Mesenchymal stem cell (in vitro differentiated cells and primary cell): Measurements from ENCODE around the gene LDHB. TPM values are rescaled to one million over a fixed set of nuclear protein-coding genes. Genes with fewer than 3 reads are reported as not detected.

Experiments used
- DNase-seq: peaks from one replicate; pipeline ENCODE4 v3.0.0-alpha.2; 2013
- H2AFZ ChIP-seq: one replicate; pipeline ENCODE4 v1.6.1; 2013; ENCODE audit warnings: low read depth, mild to moderate bottlenecking, control low read depth, inconsistent platforms, low read length, moderate library complexity
- H2AK5ac ChIP-seq: 2 replicates; pipeline ENCODE4 v1.6.1; 2013; ENCODE audit warnings: low read length, moderate library complexity, mild to moderate bottlenecking, inconsistent platforms; ENCODE audit not compliant: severe bottlenecking
- H2BK120ac ChIP-seq: one replicate; pipeline ENCODE4 v1.6.1; 2013; ENCODE audit warnings: low read depth, mild to moderate bottlenecking, inconsistent platforms, low read length, moderate library complexity
- H2BK12ac ChIP-seq, 2 experiments: one replicate each; pipeline ENCODE4 v1.6.1; 2013; ENCODE audit warnings: inconsistent platforms in 2 of 2, low read length in 2 of 2, mild to moderate bottlenecking in 2 of 2, moderate library complexity in 2 of 2, control low read depth in 1 of 2
- H2BK15ac ChIP-seq: one replicate; pipeline ENCODE4 v1.6.1; 2013; ENCODE audit warnings: mild to moderate bottlenecking, low read depth, inconsistent platforms; ENCODE audit not compliant: poor library complexity, severe bottlenecking
- H2BK5ac ChIP-seq: 2 replicates; pipeline ENCODE4 v1.6.1; 2013; ENCODE audit warnings: low read depth, mild to moderate bottlenecking, low read length, control low read depth, inconsistent platforms; ENCODE audit not compliant: poor library complexity, severe bottlenecking
- H3K14ac ChIP-seq, 2 experiments: one replicate each; pipeline ENCODE4 v1.6.1; 2013; ENCODE audit warnings: inconsistent platforms in 2 of 2, low read length in 2 of 2, control low read depth in 1 of 2, mild to moderate bottlenecking in 1 of 2, moderate library complexity in 1 of 2
- H3K18ac ChIP-seq, 2 experiments: one replicate each; pipeline ENCODE4 v1.6.1; 2013; ENCODE audit warnings: inconsistent platforms in 2 of 2, low read length in 2 of 2, control low read depth in 1 of 2, low read depth in 1 of 2, mild to moderate bottlenecking in 1 of 2
- H3K23ac ChIP-seq, 2 experiments: one replicate each; pipeline ENCODE4 v1.6.1; 2013; ENCODE audit warnings: inconsistent platforms in 2 of 2, low read length in 2 of 2, mild to moderate bottlenecking in 2 of 2, moderate library complexity in 2 of 2, control low read depth in 1 of 2
- H3K27ac ChIP-seq: 2 replicates; pipeline ENCODE4 v1.5.1; 2013; ENCODE audit warnings: mild to moderate bottlenecking, moderate library complexity, low read length, control low read depth, inconsistent platforms; ENCODE audit not compliant: poor library complexity, severe bottlenecking
- H3K27me3 ChIP-seq, 2 experiments: 2 replicates each; pipeline versions ENCODE4 v1.6.1 to v1.7.0; 2013; ENCODE audit warnings: low read length in 2 of 2, mild to moderate bottlenecking in 2 of 2, moderate library complexity in 2 of 2, control low read depth in 1 of 2, inconsistent platforms in 1 of 2; ENCODE audit not compliant: control insufficient read depth in 1 of 2, insufficient read depth in 1 of 2
- H3K36me3 ChIP-seq, 2 experiments: 2 replicates each; pipeline versions ENCODE4 v1.6.1 to v1.7.0; 2013; ENCODE audit warnings: low read length in 2 of 2, control low read depth in 1 of 2, inconsistent platforms in 1 of 2, low read depth in 1 of 2, mild to moderate bottlenecking in 1 of 2; ENCODE audit not compliant: insufficient read depth in 2 of 2, control insufficient read depth in 1 of 2
- H3K4ac ChIP-seq, 2 experiments: one replicate each; pipeline ENCODE4 v1.6.1; 2013; ENCODE audit warnings: inconsistent platforms in 2 of 2, low read length in 2 of 2, mild to moderate bottlenecking in 2 of 2, moderate library complexity in 2 of 2, control low read depth in 1 of 2, low read depth in 1 of 2
- H3K4me1 ChIP-seq: 2 replicates; pipeline ENCODE4 v1.6.1; 2013; ENCODE audit warnings: low read depth, low read length, control low read depth; ENCODE audit not compliant: control insufficient read depth, insufficient read depth
- H3K4me2 ChIP-seq: 2 replicates; pipeline ENCODE4 v1.6.1; 2013; ENCODE audit warnings: low read length, mild to moderate bottlenecking, inconsistent platforms; ENCODE audit not compliant: poor library complexity, severe bottlenecking
- H3K4me3 ChIP-seq, 2 experiments: 2 replicates each; pipeline versions ENCODE4 v1.5.1 to v1.7.0; 2013; ENCODE audit warnings: low read length in 2 of 2, mild to moderate bottlenecking in 2 of 2, control low read depth in 1 of 2, low read depth in 1 of 2; ENCODE audit not compliant: insufficient read depth in 1 of 2
- H3K79me1 ChIP-seq: replicated peaks from 2 replicates; pipeline ENCODE4 v1.6.1; 2013; ENCODE audit warnings: mild to moderate bottlenecking, control low read depth, low read length, inconsistent platforms; ENCODE audit not compliant: poor library complexity, severe bottlenecking
- H3K9ac ChIP-seq: 2 replicates; pipeline ENCODE4 v1.7.0; 2013; ENCODE audit warnings: mild to moderate bottlenecking, low read length, moderate library complexity
- H3K9me3 ChIP-seq: 2 replicates; pipeline ENCODE4 v1.7.0; 2013; ENCODE audit warnings: mild to moderate bottlenecking, low read length; ENCODE audit not compliant: control insufficient read depth
- H4K8ac ChIP-seq: one replicate; pipeline ENCODE4 v1.6.1; 2013; ENCODE audit warnings: inconsistent platforms, mild to moderate bottlenecking, low read length, moderate library complexity
- H4K91ac ChIP-seq: one replicate; pipeline ENCODE4 v1.6.1; 2013; ENCODE audit warnings: mild to moderate bottlenecking, low read length, inconsistent platforms
- WGBS: methylation state at CpG from one replicate; pipeline ENCODE4 v1.1.7; 2013; ENCODE audit warnings: mixed read lengths; 5-methylcytosine and 5-hydroxymethylcytosine counted together
- polyA plus RNA-seq, 2 experiments: library from polyadenylated mRNA; stranded (reverse); fragments of 200-250 nt; gene quantifications; one replicate each; pipeline ENCODE4 v1.2.3, GENCODE V29; 2013

Gene LDHB
- 433 TPM for polyA plus RNA-seq (2013, experiment 1 of 2)
- 458 TPM for polyA plus RNA-seq (2013, experiment 2 of 2)

DNA sequence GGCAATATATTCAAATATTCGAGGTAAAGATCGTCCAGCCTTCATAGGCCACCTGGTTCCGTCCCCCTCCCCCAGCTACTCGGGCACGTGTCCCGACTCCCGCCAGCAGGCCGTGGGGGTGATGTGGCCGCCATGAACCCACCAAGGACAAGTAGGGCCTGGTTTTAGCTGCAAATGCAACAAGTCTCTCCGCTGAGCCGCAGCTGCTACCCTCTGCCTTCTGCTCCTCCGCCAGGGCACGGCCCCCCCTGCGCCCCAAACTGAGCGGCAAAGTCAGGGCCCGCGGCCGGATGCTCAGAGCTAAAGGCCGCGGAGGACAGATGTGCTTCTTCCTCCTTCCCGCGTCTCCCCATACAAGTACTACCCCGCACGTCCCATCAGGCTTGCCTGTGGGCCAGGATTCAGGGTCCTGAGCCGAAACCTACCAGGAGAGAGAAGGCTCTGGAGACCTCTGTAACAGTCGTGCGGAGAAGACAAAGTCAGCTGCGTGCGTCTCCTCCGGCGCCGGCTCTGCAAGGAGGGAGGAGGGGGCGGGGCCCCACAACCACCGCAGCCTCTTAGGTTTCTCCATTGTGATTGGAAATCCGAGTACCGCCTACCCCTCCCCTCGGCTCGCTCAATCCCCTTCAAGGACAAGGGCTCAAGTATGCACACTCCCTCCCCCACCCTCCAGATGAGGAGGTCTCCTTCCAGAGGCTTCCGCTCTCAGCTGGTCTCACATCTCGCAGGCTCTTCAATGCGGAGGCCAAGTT lies at the start of gene LDHB:
LDHB (minus strand) TSS at position 517 of the 752 bp plus-strand sequence. CDS start 3,171 bp downstream, outside the sequence.
- WGBS = under 1% methylated on average over 39 of the region's 41 CpGs
- H2AFZ ChIP-seq = peak within 1 kb of the TSS; percentile 91

DNA sequence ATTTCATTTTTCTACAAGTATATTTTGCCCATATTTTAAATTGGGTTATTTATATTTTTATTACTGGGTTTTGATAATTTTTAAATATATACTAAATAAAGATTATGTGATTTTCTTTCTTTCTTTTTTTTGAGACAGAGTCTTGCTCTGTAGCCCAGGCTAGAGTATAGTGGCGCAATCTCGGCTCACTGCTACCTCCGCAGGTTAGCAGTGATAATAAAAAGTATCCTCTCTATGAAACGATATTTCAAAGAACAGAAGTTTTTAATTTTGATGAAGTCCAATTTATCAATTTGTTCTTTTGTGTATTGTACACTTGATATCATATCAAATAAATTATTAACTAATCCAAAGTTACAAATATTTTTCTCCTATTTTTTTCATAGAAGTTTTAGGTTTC lies 47.2 kb upstream of the LDHB start:
- DNase-seq = no peak
- Histone ChIP-seq H4K8ac (no peak overlapping the region), H2BK15ac (no peak overlapping the region), H2BK5ac (no peak overlapping the region), H3K27me3 (no peaks in the 10 kb centered on the region), H3K9me3 (no peaks in the 10 kb centered on the region), H3K14ac (no peak overlapping the region), H3K4me3 (no peak overlapping the region), H4K91ac (no peak overlapping the region), H2AK5ac (no peak overlapping the region), H3K4me2 (no peak overlapping the region), H3K79me1 (no peaks in the 10 kb centered on the region), H2BK12ac (no peak overlapping the region), H2BK120ac (no peak overlapping the region), H2AFZ (no peak overlapping the region), H3K9ac (no peak overlapping the region), H3K27ac (no peak overlapping the region), H3K23ac (no peak overlapping the region), H3K4ac (no peak overlapping the region), H3K18ac (no peak overlapping the region), H3K36me3 (no peaks in the 10 kb centered on the region), H3K4me1 (no peaks in the 10 kb centered on the region)
- WGBS = no CpG with 5 or more reads among the region's 4 CpGs

More for the DNA sequence above, at the start of gene LDHB:
- Histone ChIP-seq H3K14ac (peak within 1 kb of the TSS; percentile 67 to 72), H4K91ac (peak within 1 kb of the TSS; percentile 96), H2BK15ac (peak within 1 kb of the TSS; percentile 33), H3K4ac (peak within 1 kb of the TSS; percentile 85 to 88), H3K4me3 (peak within 1 kb of the TSS; percentile 94 to 96), H2AK5ac (peak within 1 kb of the TSS; percentile 64), H2BK5ac (peak within 1 kb of the TSS; percentile 95), H4K8ac (peak within 1 kb of the TSS; percentile 40), H2BK120ac (no peak within 1 kb of the TSS), H3K18ac (peak within 1 kb of the TSS; percentile 96 to 98), H3K27ac (peak within 1 kb of the TSS; percentile 85), H3K79me1 (peaks cover 3% of the 10 kb centered on the region), H3K4me1 (peaks cover 2% of the 10 kb centered on the region), H3K23ac (peak within 1 kb of the TSS in 1 of 2 experiments; percentile 93), H3K27me3 (no peaks in the 10 kb centered on the region), H3K36me3 (peaks cover 5 to 21% of the 10 kb centered on the region in 2 experiments), H3K9ac (peak within 1 kb of the TSS; percentile 97), H2BK12ac (peak within 1 kb of the TSS in 1 of 2 experiments; percentile 45), H3K9me3 (no peaks in the 10 kb centered on the region), H3K4me2 (peak within 1 kb of the TSS; percentile 68)
- peak; percentile 98 for DNase-seq

DNA sequence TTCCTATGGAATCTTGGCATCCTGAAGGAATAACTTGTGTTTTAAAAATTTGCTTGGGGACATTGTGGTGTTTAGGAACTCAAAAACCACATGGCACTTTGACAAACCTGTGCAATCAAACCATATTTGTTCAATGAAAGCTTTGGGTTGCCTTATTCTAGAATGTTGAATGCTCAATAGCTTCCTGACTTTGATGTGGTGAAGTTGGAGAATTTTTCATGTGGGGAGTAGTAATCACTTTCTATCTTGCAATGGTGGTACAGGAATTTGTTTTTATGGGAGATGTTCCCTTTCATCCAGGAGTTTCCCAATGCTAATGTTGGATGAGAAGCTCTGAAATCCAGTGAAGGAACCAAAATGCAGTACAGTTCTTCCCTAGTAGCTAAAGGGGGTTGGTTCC lies 42.2 kb upstream of the LDHB start:
- H3K36me3 ChIP-seq = no peaks in the 10 kb centered on the region
- no peak overlapping the region for H2BK120ac ChIP-seq
- no peak overlapping the region for H3K4me3 ChIP-seq
- H2BK15ac ChIP-seq = no peak overlapping the region
- H3K4ac ChIP-seq = no peak overlapping the region
- H2AK5ac ChIP-seq = no peak overlapping the region
- H3K4me2 ChIP-seq = no peak overlapping the region
- H4K8ac ChIP-seq = no peak overlapping the region
- H3K9ac ChIP-seq = no peak overlapping the region
- H3K79me1 ChIP-seq = no peaks in the 10 kb centered on the region
- no peak overlapping the region for H3K18ac ChIP-seq
- peaks cover 2% of the 10 kb centered on the region for H3K4me1 ChIP-seq
- no peak overlapping the region for H3K14ac ChIP-seq
- H3K27ac ChIP-seq = no peak overlapping the region
- no peak overlapping the region for H2BK12ac ChIP-seq
- H2AFZ ChIP-seq = no peak overlapping the region
- H3K27me3 ChIP-seq = no peaks in the 10 kb centered on the region
- H3K9me3 ChIP-seq = no peaks in the 10 kb centered on the region
- DNase-seq = no peak
- no peak overlapping the region for H3K23ac ChIP-seq
- H2BK5ac ChIP-seq = no peak overlapping the region
- no peak overlapping the region for H4K91ac ChIP-seq

DNA sequence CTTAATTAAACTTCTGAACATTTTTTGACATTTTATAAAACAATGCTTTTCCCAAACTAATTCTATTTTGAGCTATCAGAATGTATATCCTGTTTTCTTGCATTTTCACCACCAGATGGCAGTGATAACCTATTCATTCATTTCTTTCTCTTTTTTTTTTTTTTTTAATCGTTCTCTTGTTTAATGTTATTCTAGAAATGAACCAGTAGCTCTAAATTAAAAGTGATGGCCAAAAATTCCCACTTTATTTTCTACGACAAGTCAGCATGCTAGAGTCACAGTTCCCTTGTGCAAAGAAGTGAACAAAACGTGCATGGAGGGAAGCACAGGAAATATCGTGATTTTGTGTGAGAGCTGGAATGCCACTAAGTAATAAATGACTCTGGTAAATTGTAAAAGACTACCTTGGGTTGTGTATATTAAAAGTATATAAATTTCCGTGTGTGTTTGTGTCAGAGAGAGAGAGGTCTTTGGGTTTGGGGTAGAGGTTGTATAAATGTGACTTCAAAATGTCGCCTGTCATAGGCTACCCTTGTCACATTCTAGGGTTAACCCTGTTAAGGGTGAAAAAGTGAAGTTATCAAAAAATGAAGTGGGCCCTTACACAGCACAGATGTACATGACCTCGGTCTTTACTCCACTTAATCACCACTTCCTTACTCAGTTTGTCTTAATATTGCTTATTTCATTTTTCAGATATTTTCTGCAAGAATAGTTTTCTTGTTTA lies 40.4 kb upstream of the LDHB start:
- WGBS = 38% methylated on average over 5 of the region's 7 CpGs

More for the DNA sequence above, 40.4 kb upstream of the LDHB start:
- no peak overlapping the region for H4K91ac ChIP-seq
- no peak overlapping the region for H3K27ac ChIP-seq
- no peak overlapping the region for H2BK12ac ChIP-seq
- H2BK5ac ChIP-seq = no peak overlapping the region
- H3K18ac ChIP-seq = no peak overlapping the region
- H3K9me3 ChIP-seq = no peaks in the 10 kb centered on the region
- no peak overlapping the region for H3K14ac ChIP-seq
- DNase-seq = peak; percentile 43
- no peak overlapping the region for H3K4me2 ChIP-seq
- no peak overlapping the region for H4K8ac ChIP-seq
- peaks cover 2% of the 10 kb centered on the region for H3K4me1 ChIP-seq
- no peak overlapping the region for H2BK15ac ChIP-seq
- H3K9ac ChIP-seq = peak overlapping the region; percentile 19
- H3K79me1 ChIP-seq = no peaks in the 10 kb centered on the region
- no peak overlapping the region for H3K4me3 ChIP-seq
- no peak overlapping the region for H2AFZ ChIP-seq
- no peak overlapping the region for H3K23ac ChIP-seq
- no peak overlapping the region for H2BK120ac ChIP-seq
- peak overlapping the region; percentile 48 for H2AK5ac ChIP-seq
- H3K27me3 ChIP-seq = no peaks in the 10 kb centered on the region
- H3K4ac ChIP-seq = no peak overlapping the region
- no peaks in the 10 kb centered on the region for H3K36me3 ChIP-seq
